GM12874 (cell line): ENCODE results near the gene PLPPR1.

Source experiments
- CTCF ChIP-seq: IDR thresholded peaks from 2 replicates; pipeline ENCODE4 v1.5.1; 2011; ENCODE audit warnings: low read depth, mild to moderate bottlenecking, control low read depth, low read length, moderate library complexity; ENCODE audit not compliant: insufficient read depth

The PLPPR1 gene

GRCh38 chr9:101097210-101097609 is 68.7 kb downstream of the PLPPR1 start:
- TF ChIP-seq CTCF, result no peak

- no peak for TF ChIP-seq CTCF
Observed at GRCh38 chr9:101098392-101098791, 69.9 kb downstream of the PLPPR1 start.

GRCh38 chr9:101114317-101114716 is 85.8 kb downstream of the PLPPR1 start:
- TF ChIP-seq CTCF, result no peak

- no peak for TF ChIP-seq CTCF
Observed at GRCh38 chr9:101115102-101115501, 86.6 kb downstream of the PLPPR1 start.

- TF ChIP-seq CTCF, result no peak
Observed at GRCh38 chr9:101117161-101117560, 88.6 kb downstream of the PLPPR1 start.

- TF ChIP-seq CTCF, result peak; percentile 86
Observed at GRCh38 chr9:101119206-101119819, 90.8 kb downstream of the PLPPR1 start.

- TF ChIP-seq CTCF, result no peak
Observed at GRCh38 chr9:101121836-101122399, 93.4 kb downstream of the PLPPR1 start.

- no peak for TF ChIP-seq CTCF
Observed at GRCh38 chr9:101126556-101126955, 98.0 kb downstream of the PLPPR1 start.
